Pons (tissue), 1 donor: ENCODE measurements around the gene FHIT.

ENCODE experiments used
- DNase-seq: peaks from one replicate; pipeline ENCODE4 v3.0.0-alpha.2; 2016; ENCODE audit warnings: low spot score

The FHIT gene

GRCh38 chr3:60399861-60400845 lies 851.1 kb downstream of the FHIT start:
- DNase-seq: peak; percentile 5

GRCh38 chr3:60399292-60399691 lies 852.0 kb downstream of the FHIT start:
- DNase-seq: no peak

GRCh38 chr3:60395173-60395762 lies 856.0 kb downstream of the FHIT start:
- DNase-seq: no peak

GRCh38 chr3:60393946-60394345 lies 857.3 kb downstream of the FHIT start:
- DNase-seq: no peak

- no peak for DNase-seq
Observed at GRCh38 chr3:60392501-60392900, 858.8 kb downstream of the FHIT start.

- no peak for DNase-seq
Observed at GRCh38 chr3:60391292-60391691, 860.0 kb downstream of the FHIT start.

GRCh38 chr3:60388731-60389130 lies 862.5 kb downstream of the FHIT start:
- DNase-seq: no peak

- no peak for DNase-seq
Observed at GRCh38 chr3:60386306-60386705, 864.9 kb downstream of the FHIT start.

- DNase-seq: no peak
Observed at GRCh38 chr3:60384341-60384740, 866.9 kb downstream of the FHIT start.

GRCh38 chr3:60383345-60383744 lies 867.9 kb downstream of the FHIT start:
- DNase-seq: no peak

- no peak for DNase-seq
Observed at GRCh38 chr3:60366486-60366885, 884.8 kb downstream of the FHIT start.

GRCh38 chr3:60365360-60365759 lies 885.9 kb downstream of the FHIT start:
- no peak for DNase-seq

GRCh38 chr3:60364475-60364874 lies 886.8 kb downstream of the FHIT start:
- no peak for DNase-seq

GRCh38 chr3:60363817-60364216 lies 887.4 kb downstream of the FHIT start:
- DNase-seq: no peak

- no peak for DNase-seq
Observed at GRCh38 chr3:60355825-60356224, 895.4 kb downstream of the FHIT start.

- DNase-seq: no peak
Observed at GRCh38 chr3:60351481-60351880, 899.8 kb downstream of the FHIT start.

GRCh38 chr3:60344340-60344739 lies 906.9 kb downstream of the FHIT start:
- no peak for DNase-seq

GRCh38 chr3:60343831-60344230 lies 907.4 kb downstream of the FHIT start:
- DNase-seq: no peak

- no peak for DNase-seq
Observed at GRCh38 chr3:60339304-60339703, 911.9 kb downstream of the FHIT start.

- no peak for DNase-seq
Observed at GRCh38 chr3:60337421-60337820, 913.8 kb downstream of the FHIT start.

GRCh38 chr3:60336061-60336460 lies 915.2 kb downstream of the FHIT start:
- DNase-seq: no peak

- DNase-seq: no peak
Observed at GRCh38 chr3:60333710-60334109, 917.5 kb downstream of the FHIT start.

GRCh38 chr3:60330107-60330506 lies 921.1 kb downstream of the FHIT start:
- no peak for DNase-seq
